Activated CD4-positive, CD25-positive, alpha-beta regulatory T cell treated with anti-CD3 and anti-CD28 coated beads, Interleukin-2, amount 50 U/mL, for 24 hours (primary cell): Measurements from ENCODE around the gene ZNF236.
A peak's percentile ranks its signal among the peaks of the same experiment; 100 is the strongest.
"Not testable (repeated sequence)": the region's sequence is repeated elsewhere in the genome, so short reads cannot be mapped to it uniquely, and the experiment has no call there.

Experiments used
- ATAC-seq, 2 donors: fragments of 150-1000 bp; cut with Tn5 transposase; one replicate each; pipeline ENCODE4 v1.10.0; 2021; ENCODE audit warnings: mild to moderate bottlenecking in 1 of 2, moderate library complexity in 1 of 2

The ZNF236 gene

GRCh38 chr18:76822506-76823160 is at the start of gene ZNF236:
Gene ZNF236, plus strand, starts transcription at chr18:76822557. Its CDS starts 51 bp downstream, at chr18:76822608.
- peak; percentile 59 to 64 for ATAC-seq

- no peak for ATAC-seq
These were observed 49.7 kb upstream of the ZNF236 start for GRCh38 chr18:76772665-76773064.

GRCh38 chr18:76777036-76777435 is 45.3 kb upstream of the ZNF236 start:
- not testable (repeated sequence) for ATAC-seq

GRCh38 chr18:76783786-76784484 is 38.4 kb upstream of the ZNF236 start:
- no peak for ATAC-seq

GRCh38 chr18:76785872-76786271 is 36.5 kb upstream of the ZNF236 start:
- ATAC-seq: no peak

- ATAC-seq: no peak
These were observed 33.6 kb upstream of the ZNF236 start for GRCh38 chr18:76788571-76789317.

GRCh38 chr18:76791106-76791505 is 31.3 kb upstream of the ZNF236 start:
- ATAC-seq: no peak

GRCh38 chr18:76791642-76792041 is 30.7 kb upstream of the ZNF236 start:
- no peak for ATAC-seq

GRCh38 chr18:76794326-76794725 is 28.0 kb upstream of the ZNF236 start:
- no peak for ATAC-seq

- peak; percentile 84 for ATAC-seq
These were observed 20.5 kb upstream of the ZNF236 start for GRCh38 chr18:76801567-76802505.

- ATAC-seq: no peak
These were observed 18.9 kb upstream of the ZNF236 start for GRCh38 chr18:76803413-76803812.

GRCh38 chr18:76803814-76804213 is 18.5 kb upstream of the ZNF236 start:
- peak; percentile 67 to 68 for ATAC-seq

GRCh38 chr18:76805221-76805620 is 17.1 kb upstream of the ZNF236 start:
- ATAC-seq: no peak

GRCh38 chr18:76806301-76806700 is 16.1 kb upstream of the ZNF236 start:
- no peak for ATAC-seq

- no peak for ATAC-seq
These were observed 13.8 kb upstream of the ZNF236 start for GRCh38 chr18:76808561-76808960.

GRCh38 chr18:76811530-76811929 is 10.8 kb upstream of the ZNF236 start:
- not testable (repeated sequence) for ATAC-seq

- no peak for ATAC-seq
These were observed 8.1 kb upstream of the ZNF236 start for GRCh38 chr18:76814256-76814655.

GRCh38 chr18:76816127-76816526 is 6.2 kb upstream of the ZNF236 start:
- no peak for ATAC-seq

GRCh38 chr18:76817888-76818611 is 4.3 kb upstream of the ZNF236 start:
- ATAC-seq: no peak

GRCh38 chr18:76819411-76820136 is 2.8 kb upstream of the ZNF236 start:
- no peak for ATAC-seq

- peak in 1 of 2 donors; percentile 17 for ATAC-seq
These were observed 942 bp upstream of the ZNF236 start for GRCh38 chr18:76821356-76821874.
